B cell (primary cell): ENCODE data around the gene BAAT. TPM values are rescaled to one million over a fixed set of nuclear protein-coding genes. Genes with fewer than 3 reads are reported as not detected.

ENCODE experiments used
- ATAC-seq: fragments of 200-7000 bp; cut with Tn5 transposase; one replicate; pipeline ENCODE4 v1.10.0; 2021; ENCODE audit warnings: low read depth, mild to moderate bottlenecking, moderate number of reproducible peaks, moderate library complexity
- CTCF ChIA-PET: fragments of 350-600 bp; sonication (Branson Sonifier 250); formaldehyde crosslinking; loops from one replicate; lab custom pipeline; 2021; ENCODE audit warnings: antibody characterized with exemption, inconsistent platforms; lab: Charles Lee
- POLR2A ChIA-PET: fragments of 350-600 bp; sonication (Branson Sonifier 250); formaldehyde crosslinking; loops from one replicate; lab custom pipeline; 2021; ENCODE audit warnings: antibody characterized with exemption; lab: Charles Lee
- DNase-seq: peaks from one replicate; pipeline ENCODE4 v3.0.0; 2013
- H2AFZ ChIP-seq: 2 replicates; pipeline ENCODE4 v1.6.1; 2012; ENCODE audit warnings: mild to moderate bottlenecking, low read depth, low read length; ENCODE audit not compliant: insufficient read depth, poor library complexity, severe bottlenecking
- H3K27ac ChIP-seq, 2 donors: 1 replicate in 1 of 2; 2 replicates in 1 of 2; pipeline ENCODE4 v1.5.1; 2012 to 2013; ENCODE audit warnings: low read length in 2 of 2, mild to moderate bottlenecking in 2 of 2, moderate library complexity in 1 of 2
- H3K27me3 ChIP-seq, 4 experiments: fragments of 200-600 bp in 1 of 4; sonication (generic) in 1 of 4; replicated peaks in 1 of 4; 1 replicate in 2 of 4; 2 replicates in 2 of 4; pipeline versions ENCODE4 v1.6.1 to v1.7.0; 2013 to 2016; ENCODE audit warnings: low read length in 3 of 4, mild to moderate bottlenecking in 2 of 4, mixed read lengths in 1 of 4, moderate library complexity in 1 of 4; ENCODE audit not compliant: insufficient read depth in 4 of 4, control insufficient read depth in 3 of 4; ENCODE audit errors: control extremely low read depth in 1 of 4
- H3K36me3 ChIP-seq, 2 experiments: replicated peaks in 1 of 2; 1 replicate in 1 of 2; 2 replicates in 1 of 2; pipeline versions ENCODE4 v1.6.1 to v1.7.1; 2013; ENCODE audit warnings: low read length in 1 of 2; ENCODE audit not compliant: insufficient read depth in 2 of 2, control insufficient read depth in 1 of 2; ENCODE audit errors: control extremely low read depth in 1 of 2, extremely low read depth in 1 of 2
- H3K4me1 ChIP-seq, 2 donors: fragments of 200-600 bp in 1 of 2; sonication (generic) in 1 of 2; 1 replicate in 1 of 2; 2 replicates in 1 of 2; pipeline versions ENCODE4 v1.5.1 to v1.6.1; 2013 to 2017; ENCODE audit warnings: low read length in 2 of 2; ENCODE audit not compliant: control insufficient read depth in 2 of 2, insufficient read depth in 2 of 2
- H3K4me2 ChIP-seq: replicated peaks from 2 replicates; pipeline ENCODE3; 2012; ENCODE audit warnings: mild to moderate bottlenecking, low read depth, low read length; ENCODE audit not compliant: poor library complexity, severe bottlenecking
- H3K4me3 ChIP-seq, 5 experiments: fragments of 200-600 bp in 1 of 5; sonication (generic) in 1 of 5; 1 replicate in 3 of 5; 2 replicates in 2 of 5; pipeline versions ENCODE4 v1.5.1 to v1.7.0; 2011 to 2016; ENCODE audit warnings: low read length in 4 of 5, mild to moderate bottlenecking in 4 of 5, low read depth in 2 of 5, control low read depth in 1 of 5, moderate library complexity in 1 of 5; ENCODE audit not compliant: insufficient read depth in 1 of 5; ENCODE audit errors: control extremely low read depth in 1 of 5, extremely low read depth in 1 of 5
- H3K79me2 ChIP-seq: fragments of 200-600 bp; sonication (generic); one replicate; pipeline ENCODE4 v1.6.0; 2016; ENCODE audit warnings: low read length; ENCODE audit not compliant: control insufficient read depth, insufficient read depth
- H3K9ac ChIP-seq: fragments of 200-600 bp; sonication (generic); 2 replicates; pipeline ENCODE4 v1.6.1; 2017; ENCODE audit warnings: mild to moderate bottlenecking, low read length, moderate library complexity
- H3K9me3 ChIP-seq, 3 donors: one replicate each; pipeline versions ENCODE4 v1.6.1 to v1.7.1; 2013; ENCODE audit warnings: low read length in 2 of 3; ENCODE audit not compliant: control insufficient read depth in 2 of 3, insufficient read depth in 1 of 3; ENCODE audit errors: control extremely low read depth in 1 of 3
- H4K20me1 ChIP-seq: 2 replicates; pipeline ENCODE4 v1.6.0; 2012; ENCODE audit warnings: mild to moderate bottlenecking, low read length; ENCODE audit not compliant: insufficient read depth, control insufficient read depth, poor library complexity, severe bottlenecking
- H3K27ac Mint-ChIP-seq: one replicate; pipeline ENCODE4 v1.8.0; 2021; ENCODE audit warnings: mixed read lengths
- H3K27me3 Mint-ChIP-seq: one replicate; pipeline ENCODE4 v1.8.0; 2021; ENCODE audit warnings: mixed read lengths
- H3K4me1 Mint-ChIP-seq: one replicate; pipeline ENCODE4 v1.8.0; 2021; ENCODE audit warnings: mixed read lengths
- H3K4me3 Mint-ChIP-seq: one replicate; pipeline ENCODE4 v1.8.0; 2021; ENCODE audit warnings: mixed read lengths
- H3K9me3 Mint-ChIP-seq: one replicate; pipeline ENCODE4 v1.8.0; 2022; ENCODE audit warnings: mixed read lengths; ENCODE audit not compliant: insufficient read depth
- EZH2 ChIP-seq: IDR thresholded peaks from 2 replicates; pipeline ENCODE4 v1.6.1; 2012; ENCODE audit warnings: borderline replicate concordance, low read depth, mild to moderate bottlenecking, moderate library complexity, low read length; ENCODE audit not compliant: insufficient read depth, poor library complexity, severe bottlenecking
- intact Hi-C: fragments of 100-400 bp; cut with micrococcal nuclease; formaldehyde crosslinking; loops from one replicate; pipeline ENCODE4 v1.10.0; 2022
- polyA plus RNA-seq: library from polyadenylated mRNA; depleted of rRNA; stranded (reverse); fragments of >200 nt; gene quantifications from 2 replicates; pipeline ENCODE4 v1.2.3, GENCODE V29; 2012
- total RNA-seq, 2 donors: library from RNA; stranded (reverse); fragments of 120-200 nt in 1 of 2; gene quantifications; 1 replicate in 1 of 2; 2 replicates in 1 of 2; pipeline versions ENCODE4 v1.2.3 to v1.2.4, GENCODE V29; 2013 to 2022
- TF ChIP-seq, protein P1 (sequence below): fragments of 200-600 bp; IDR thresholded peaks from one replicate; pipeline ENCODE4 v1.8.0; 2022; ENCODE audit warnings: antibody characterized with exemption, mild to moderate bottlenecking

The BAAT gene
- total and polyA plus RNA-seq, 2 donors (not counting 1 experiment from before 2014, with no cell fraction given), result 0.07 TPM; not detected in 1

DNA sequence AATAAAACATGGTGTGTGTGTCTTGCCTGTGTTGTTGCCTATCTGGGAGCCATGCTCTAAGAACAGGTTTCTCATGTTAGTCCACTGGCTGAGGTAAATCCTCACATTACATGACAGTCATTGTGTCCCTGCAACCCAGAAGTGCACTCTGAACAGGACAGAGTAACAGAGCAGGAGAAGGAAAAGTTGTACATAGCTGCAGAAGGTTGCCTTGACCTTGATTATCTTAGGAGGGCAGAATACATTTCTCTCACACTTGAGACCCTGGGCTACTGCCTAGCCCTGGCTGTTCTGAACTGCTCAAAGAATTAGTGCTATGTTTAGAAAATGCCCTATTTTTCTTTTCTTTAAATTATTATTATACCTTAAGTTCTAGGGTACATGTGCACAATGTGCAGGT, 30.8 kb upstream of the BAAT start:
- H3K27ac Mint-ChIP-seq, result no peak overlapping the region
- ChIA-PET CTCF (no interaction called here), POLR2A (no interaction called here)
- no peaks in the 10 kb centered on the region for H3K4me1 Mint-ChIP-seq
- no peaks in the 10 kb centered on the region for H3K36me3 ChIP-seq
- no peak overlapping the region for H3K4me3 Mint-ChIP-seq
- ATAC-seq (no peak), DNase-seq (no peak)
- TF ChIP-seq, protein P1, sequence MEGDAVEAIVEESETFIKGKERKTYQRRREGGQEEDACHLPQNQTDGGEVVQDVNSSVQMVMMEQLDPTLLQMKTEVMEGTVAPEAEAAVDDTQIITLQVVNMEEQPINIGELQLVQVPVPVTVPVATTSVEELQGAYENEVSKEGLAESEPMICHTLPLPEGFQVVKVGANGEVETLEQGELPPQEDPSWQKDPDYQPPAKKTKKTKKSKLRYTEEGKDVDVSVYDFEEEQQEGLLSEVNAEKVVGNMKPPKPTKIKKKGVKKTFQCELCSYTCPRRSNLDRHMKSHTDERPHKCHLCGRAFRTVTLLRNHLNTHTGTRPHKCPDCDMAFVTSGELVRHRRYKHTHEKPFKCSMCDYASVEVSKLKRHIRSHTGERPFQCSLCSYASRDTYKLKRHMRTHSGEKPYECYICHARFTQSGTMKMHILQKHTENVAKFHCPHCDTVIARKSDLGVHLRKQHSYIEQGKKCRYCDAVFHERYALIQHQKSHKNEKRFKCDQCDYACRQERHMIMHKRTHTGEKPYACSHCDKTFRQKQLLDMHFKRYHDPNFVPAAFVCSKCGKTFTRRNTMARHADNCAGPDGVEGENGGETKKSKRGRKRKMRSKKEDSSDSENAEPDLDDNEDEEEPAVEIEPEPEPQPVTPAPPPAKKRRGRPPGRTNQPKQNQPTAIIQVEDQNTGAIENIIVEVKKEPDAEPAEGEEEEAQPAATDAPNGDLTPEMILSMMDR, result no peak
- no peak for TF ChIP-seq EZH2
- no peaks in the 10 kb centered on the region for H3K27me3 Mint-ChIP-seq
- H3K27me3 ChIP-seq, result no peaks in the 10 kb centered on the region
- H3K9me3 Mint-ChIP-seq, result peaks cover 28% of the 10 kb centered on the region
- H3K27ac ChIP-seq, result no peak overlapping the region
- peaks cover under 1 to 51% (median 5%) of the 10 kb centered on the region in 3 donors for H3K9me3 ChIP-seq
- no peak overlapping the region for H3K9ac ChIP-seq
- H2AFZ ChIP-seq, result no peak overlapping the region
- H3K4me1 ChIP-seq, result no peaks in the 10 kb centered on the region
- H4K20me1 ChIP-seq, result no peaks in the 10 kb centered on the region
- intact Hi-C loops, result no loop called here
- no peak overlapping the region for H3K4me2 ChIP-seq
- no peaks in the 10 kb centered on the region for H3K79me2 ChIP-seq
- no peak overlapping the region for H3K4me3 ChIP-seq

DNA sequence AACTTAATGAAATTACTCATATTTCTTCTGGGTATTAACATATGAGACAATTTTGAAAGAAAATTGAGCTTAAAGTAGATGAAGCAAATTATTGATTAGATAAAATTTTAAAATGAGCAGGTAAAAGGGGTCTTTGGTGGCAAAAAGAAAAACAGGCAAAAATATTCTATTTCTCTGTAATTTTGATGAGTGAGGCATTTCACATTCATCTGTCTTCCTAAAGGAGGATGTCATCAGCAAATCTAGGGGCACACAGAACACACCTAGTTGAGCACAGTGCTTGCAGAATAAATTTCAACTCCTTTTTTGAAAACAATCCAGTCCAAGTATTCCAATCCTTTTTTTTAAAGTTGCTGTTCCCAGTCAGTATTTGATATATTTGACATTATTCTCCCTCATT, 30.0 kb upstream of the BAAT start:
- Histone ChIP-seq H2AFZ (no peak overlapping the region), H3K4me3 (no peak overlapping the region), H3K27ac (no peak overlapping the region), H3K79me2 (no peaks in the 10 kb centered on the region), H3K9ac (no peak overlapping the region), H3K4me2 (no peak overlapping the region), H3K27me3 (no peaks in the 10 kb centered on the region), H3K36me3 (no peaks in the 10 kb centered on the region), H4K20me1 (no peaks in the 10 kb centered on the region), H3K9me3 (peaks cover 5 to 58% (median 7%) of the 10 kb centered on the region in 3 donors), H3K4me1 (no peaks in the 10 kb centered on the region)
- H3K27ac Mint-ChIP-seq, result no peak overlapping the region
- DNase-seq (no peak), ATAC-seq (no peak)
- no peaks in the 10 kb centered on the region for H3K4me1 Mint-ChIP-seq
- peaks cover 28% of the 10 kb centered on the region for H3K9me3 Mint-ChIP-seq
- no peaks in the 10 kb centered on the region for H3K27me3 Mint-ChIP-seq
- TF ChIP-seq, protein P1, result no peak
- TF ChIP-seq EZH2, result no peak
- POLR2A ChIA-PET, result no interaction called here
- CTCF ChIA-PET, result interaction anchor here (1.1 kb wide), 1 partner anchor 26 kb away, joined by 3 read pairs; no protein-coding TSS in a partner anchor
- intact Hi-C loops, result no loop called here
- no peak overlapping the region for H3K4me3 Mint-ChIP-seq
